Measurements from ENCODE around the gene TENT5A. TPM values are rescaled to one million over a fixed set of nuclear protein-coding genes. Genes with fewer than 3 reads are reported as not detected.

TENT5A gene
- total RNA-seq, 1 experiment from 2014 or later: 5.6 TPM

DNA sequence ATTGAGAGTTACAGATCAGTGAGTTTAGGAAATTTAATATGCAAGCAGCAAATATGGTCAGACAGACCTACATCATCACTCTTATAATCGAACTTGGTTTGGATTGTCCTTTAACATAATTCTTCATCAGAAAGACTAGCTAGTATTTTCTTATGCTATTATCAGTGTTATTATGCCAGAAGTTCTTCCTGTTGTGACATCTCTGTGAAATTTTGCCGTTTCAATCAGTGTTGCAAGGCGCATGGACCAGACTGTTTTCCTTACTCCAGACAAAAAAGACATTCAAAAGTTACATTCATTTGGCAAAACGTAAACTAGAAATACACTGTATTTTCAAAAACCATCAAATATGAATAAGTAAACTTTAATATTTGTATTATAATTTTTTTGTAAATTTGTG is 5.7 kb upstream of the TENT5A start:
- no peaks in the 10 kb centered on the region for H3K9me3 ChIP-seq (ENCODE audit: low read length)
- ATAC-seq: no peak
- H2AFZ ChIP-seq (ENCODE audit: low read length): no peak overlapping the region
- no peaks in the 10 kb centered on the region for H3K36me3 ChIP-seq (ENCODE audit: low read depth, low read length)
- no peak overlapping the region for H3K9ac ChIP-seq (ENCODE audit: low read length)
- CTCF ChIA-PET: no interaction called here
- H3K9me2 ChIP-seq (replicated peaks; ENCODE audit: low read length): no peaks in the 10 kb centered on the region
- H3K4me1 ChIP-seq (ENCODE audit: insufficient read depth, low read length): peaks cover 24% of the 10 kb centered on the region
- H4K20me1 ChIP-seq (ENCODE audit: low read length): no peaks in the 10 kb centered on the region
- no peak for TF ChIP-seq EZH2phosphoT487 (IDR thresholded peaks at IDR 0.05; ENCODE audit: borderline replicate concordance, low read length)
- TF ChIP-seq, protein P1, sequence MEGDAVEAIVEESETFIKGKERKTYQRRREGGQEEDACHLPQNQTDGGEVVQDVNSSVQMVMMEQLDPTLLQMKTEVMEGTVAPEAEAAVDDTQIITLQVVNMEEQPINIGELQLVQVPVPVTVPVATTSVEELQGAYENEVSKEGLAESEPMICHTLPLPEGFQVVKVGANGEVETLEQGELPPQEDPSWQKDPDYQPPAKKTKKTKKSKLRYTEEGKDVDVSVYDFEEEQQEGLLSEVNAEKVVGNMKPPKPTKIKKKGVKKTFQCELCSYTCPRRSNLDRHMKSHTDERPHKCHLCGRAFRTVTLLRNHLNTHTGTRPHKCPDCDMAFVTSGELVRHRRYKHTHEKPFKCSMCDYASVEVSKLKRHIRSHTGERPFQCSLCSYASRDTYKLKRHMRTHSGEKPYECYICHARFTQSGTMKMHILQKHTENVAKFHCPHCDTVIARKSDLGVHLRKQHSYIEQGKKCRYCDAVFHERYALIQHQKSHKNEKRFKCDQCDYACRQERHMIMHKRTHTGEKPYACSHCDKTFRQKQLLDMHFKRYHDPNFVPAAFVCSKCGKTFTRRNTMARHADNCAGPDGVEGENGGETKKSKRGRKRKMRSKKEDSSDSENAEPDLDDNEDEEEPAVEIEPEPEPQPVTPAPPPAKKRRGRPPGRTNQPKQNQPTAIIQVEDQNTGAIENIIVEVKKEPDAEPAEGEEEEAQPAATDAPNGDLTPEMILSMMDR (conservative IDR thresholded peaks at IDR 0.05; ENCODE audit: low read depth, low read length): no peak
- TF ChIP-seq EZH2 (IDR thresholded peaks at IDR 0.05; ENCODE audit: low read length, unreplicated experiment): no peak
- H3K79me2 ChIP-seq (ENCODE audit: low read length): no peaks in the 10 kb centered on the region
- intact Hi-C loops (cut with micrococcal nuclease): no loop called here
- H3K4me3 ChIP-seq (ENCODE audit: low read length): no peak overlapping the region
- no peaks in the 10 kb centered on the region for H3F3A ChIP-seq (ENCODE audit: low read length, unreplicated experiment)
- POLR2A ChIA-PET (ENCODE audit: unreplicated experiment): no interaction called here
- no peak overlapping the region for H3K4me2 ChIP-seq (ENCODE audit: low read length)
- H3K27me3 ChIP-seq (ENCODE audit: low read length): no peaks in the 10 kb centered on the region
- no TSS peak for BruUV-seq (replicated peaks)
- H3K27ac ChIP-seq (ENCODE audit: low read length): no peak overlapping the region
- no peak for DNase-seq

GRCh38 chr6:81756690-81757089 is 4.2 kb upstream of the TENT5A start:
- intact Hi-C loops (cut with micrococcal nuclease): no loop called here
- no peak for ATAC-seq
- H2AFZ ChIP-seq (ENCODE audit: low read length): no peak overlapping the region

DNA sequence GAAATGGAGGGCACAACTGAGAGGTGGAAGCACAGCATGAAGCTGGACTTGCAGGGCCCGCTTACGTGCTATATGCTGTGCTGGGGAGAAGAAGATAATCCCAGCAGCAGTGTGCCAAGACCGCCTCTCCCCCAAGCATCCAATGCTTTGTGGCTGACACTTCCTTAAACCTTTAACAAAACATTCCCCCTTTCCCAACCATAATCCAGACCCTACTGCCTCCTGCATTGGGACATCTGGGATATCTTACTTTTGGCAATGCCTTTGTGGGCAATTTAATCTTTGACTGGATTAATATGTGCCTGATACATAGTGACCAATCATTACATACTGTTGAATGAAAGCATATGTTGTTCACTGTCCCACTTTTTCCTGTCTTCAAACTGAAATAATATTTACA is 3.1 kb upstream of the TENT5A start:
- Histone ChIP-seq H2AFZ (ENCODE audit: low read length) (no peak overlapping the region), H3K4me2 (ENCODE audit: low read length) (no peak overlapping the region), H4K20me1 (ENCODE audit: low read length) (peaks cover under 1% of the 10 kb centered on the region; the same call in 1 of the 2 replicates), H3K79me2 (ENCODE audit: low read length) (peaks cover 19% of the 10 kb centered on the region), H3K4me1 (ENCODE audit: insufficient read depth, low read length) (peaks cover 6% of the 10 kb centered on the region), H3K9me2 (replicated peaks; ENCODE audit: low read length) (no peaks in the 10 kb centered on the region), H3K27me3 (ENCODE audit: low read length) (no peaks in the 10 kb centered on the region), H3F3A (ENCODE audit: low read length, unreplicated experiment) (no peaks in the 10 kb centered on the region), H3K27ac (ENCODE audit: low read length) (no peak overlapping the region), H3K4me3 (ENCODE audit: low read length) (no peak overlapping the region), H3K9ac (ENCODE audit: low read length) (no peak overlapping the region), H3K9me3 (ENCODE audit: low read length) (no peaks in the 10 kb centered on the region), H3K36me3 (ENCODE audit: low read depth, low read length) (no peaks in the 10 kb centered on the region)
- ATAC-seq (no peak), DNase-seq (no peak)
- CTCF ChIA-PET: interaction anchor here (0.7 kb wide), 1 partner anchor 193 kb away, joined by 3 read pairs; no protein-coding TSS in a partner anchor
- BruUV-seq (replicated peaks): no TSS peak
- intact Hi-C loops (cut with micrococcal nuclease): no loop called here
- no peak for TF ChIP-seq EZH2 (IDR thresholded peaks at IDR 0.05; ENCODE audit: low read length, unreplicated experiment)
- no peak for TF ChIP-seq EZH2phosphoT487 (IDR thresholded peaks at IDR 0.05; ENCODE audit: borderline replicate concordance, low read length)
- TF ChIP-seq, protein P1 (conservative IDR thresholded peaks at IDR 0.05; ENCODE audit: low read depth, low read length): no peak
- POLR2A ChIA-PET (ENCODE audit: unreplicated experiment): no interaction called here

More at GRCh38 chr6:81756690-81757089, 4.2 kb upstream of the TENT5A start:
- Histone ChIP-seq H3K27me3 (ENCODE audit: low read length) (no peaks in the 10 kb centered on the region), H3K27ac (ENCODE audit: low read length) (no peak overlapping the region), H3K9ac (ENCODE audit: low read length) (no peak overlapping the region), H3K9me2 (replicated peaks; ENCODE audit: low read length) (no peaks in the 10 kb centered on the region), H3F3A (ENCODE audit: low read length, unreplicated experiment) (no peaks in the 10 kb centered on the region), H3K9me3 (ENCODE audit: low read length) (no peaks in the 10 kb centered on the region), H3K4me3 (ENCODE audit: low read length) (no peak overlapping the region), H3K36me3 (ENCODE audit: low read depth, low read length) (no peaks in the 10 kb centered on the region), H4K20me1 (ENCODE audit: low read length) (no peaks in the 10 kb centered on the region), H3K4me1 (ENCODE audit: insufficient read depth, low read length) (peaks cover 17% of the 10 kb centered on the region), H3K79me2 (ENCODE audit: low read length) (peaks cover 8% of the 10 kb centered on the region), H3K4me2 (ENCODE audit: low read length) (no peak overlapping the region)
- POLR2A ChIA-PET (ENCODE audit: unreplicated experiment): no interaction called here
- no peak for DNase-seq
- CTCF ChIA-PET: no interaction called here
- BruUV-seq (replicated peaks): no TSS peak
- TF ChIP-seq EZH2 (IDR thresholded peaks at IDR 0.05; ENCODE audit: low read length, unreplicated experiment) (no peak), EZH2phosphoT487 (IDR thresholded peaks at IDR 0.05; ENCODE audit: borderline replicate concordance, low read length) (no peak)
- TF ChIP-seq, protein P1 (conservative IDR thresholded peaks at IDR 0.05; ENCODE audit: low read depth, low read length): no peak

All from PC-3 (cell line).